HT1080 (cell line): Measurements from ENCODE around the gene IL12RB1. TPM values are rescaled to one million over a fixed set of nuclear protein-coding genes. Genes with fewer than 3 reads are reported as not detected.
"Not testable (repeated sequence)": the region's sequence is repeated elsewhere in the genome, so short reads cannot be mapped to it uniquely, and the experiment has no call there.

Source experiments
- DNase-seq: peaks from one replicate; pipeline ENCODE4 v3.0.0-alpha.2; 2015; ENCODE audit warnings: low read depth
- total RNA-seq: library from RNA; depleted of rRNA; stranded (reverse); fragments of >200 nt; shearing (Covaris generic); gene quantifications from 2 replicates; pipeline ENCODE4 v1.2.3, GENCODE V29; 2014

IL12RB1 gene
- total RNA-seq, 1 experiment from 2014 or later = 1.0 TPM

GRCh38 chr19:18049385-18049784, 37.3 kb downstream of the IL12RB1 start:
- no peak for DNase-seq

- DNase-seq = peak; percentile 82
These were observed 40.5 kb downstream of the IL12RB1 start for GRCh38 chr19:18046059-18046718.

GRCh38 chr19:18045307-18046050, 41.3 kb downstream of the IL12RB1 start:
- DNase-seq = no peak

- no peak for DNase-seq
These were observed 41.9 kb downstream of the IL12RB1 start for GRCh38 chr19:18044825-18045304.

- DNase-seq = no peak
These were observed 43.1 kb downstream of the IL12RB1 start for GRCh38 chr19:18043676-18044075.

- DNase-seq = no peak
These were observed 45.7 kb downstream of the IL12RB1 start for GRCh38 chr19:18041054-18041453.

- DNase-seq = not testable (repeated sequence)
These were observed 54.6 kb downstream of the IL12RB1 start for GRCh38 chr19:18032102-18032501.

GRCh38 chr19:18031401-18031800, 55.3 kb downstream of the IL12RB1 start:
- DNase-seq = not testable (repeated sequence)

- DNase-seq = no peak
These were observed 57.0 kb downstream of the IL12RB1 start for GRCh38 chr19:18029617-18030338.

- DNase-seq = no peak
These were observed 59.6 kb downstream of the IL12RB1 start for GRCh38 chr19:18027151-18027550.

GRCh38 chr19:18023622-18024251, 63.0 kb downstream of the IL12RB1 start:
- no peak for DNase-seq

- peak; percentile 81 for DNase-seq
These were observed 65.5 kb downstream of the IL12RB1 start for GRCh38 chr19:18021121-18021755.

GRCh38 chr19:18020212-18021085, 66.3 kb downstream of the IL12RB1 start:
- DNase-seq = no peak

GRCh38 chr19:18017275-18018083, 69.3 kb downstream of the IL12RB1 start:
- DNase-seq = no peak

GRCh38 chr19:18016209-18016910, 70.4 kb downstream of the IL12RB1 start:
- no peak for DNase-seq

- no peak for DNase-seq
These were observed 72.5 kb downstream of the IL12RB1 start for GRCh38 chr19:18014197-18014596.

GRCh38 chr19:18013210-18014111, 73.3 kb downstream of the IL12RB1 start:
- DNase-seq = no peak
